ENCODE measurements around the gene HHIP. TPM values are rescaled to one million over a fixed set of nuclear protein-coding genes. Genes with fewer than 3 reads are reported as not detected.
"Not testable (repeated sequence)": the region's sequence is repeated elsewhere in the genome, so short reads cannot be mapped to it uniquely, and the experiment has no call there.

HHIP gene
- total and polyA plus RNA-seq, 9 of the 15 experiments (the other 6 are each of a cell fraction or from before 2014, with no cell fraction given), result 0.09 TPM; not detected in 8

DNA sequence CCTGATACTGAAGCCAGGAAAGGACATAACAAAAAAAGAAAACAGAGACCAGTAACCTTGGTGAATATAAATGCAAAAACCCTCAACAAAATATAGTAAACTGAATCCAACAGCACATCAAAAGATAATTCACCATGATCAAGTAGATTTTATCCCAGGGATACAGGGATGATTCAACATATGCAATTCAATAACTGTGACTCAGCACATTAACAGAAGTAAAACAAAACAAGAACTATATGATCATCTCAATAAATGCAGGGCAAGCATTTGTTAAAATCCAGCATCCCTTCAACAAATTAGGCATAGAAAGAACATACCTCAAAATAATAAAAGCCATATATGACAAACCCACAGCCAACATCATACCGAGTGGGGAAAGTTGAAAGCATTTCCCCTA lies 112.0 kb downstream of the HHIP start:
- no peak overlapping the region for H3K4me2 ChIP-seq (ENCODE audit: insufficient read depth, low read length)
- peak; percentile 89 for TF ChIP-seq ZNF316 (IDR thresholded peaks at IDR 0.05)
- TF ChIP-seq MAFG (tag; conservative IDR thresholded peaks at IDR 0.05), result peak; percentile 73
- TF ChIP-seq ILF3 (IDR thresholded peaks at IDR 0.05; ENCODE audit: borderline replicate concordance), result no peak
- TF ChIP-seq C11orf30 (IDR thresholded peaks at IDR 0.05; ENCODE audit: low read depth), result peak; percentile 66
- no peak for TF ChIP-seq EWSR1 (IDR thresholded peaks at IDR 0.05; ENCODE audit: borderline replicate concordance, low read depth, partially characterized antibody)
- TF ChIP-seq ZNF3 (CRISPR knock-in tag; IDR thresholded peaks at IDR 0.05), result no peak
- TF ChIP-seq NFE2L1 (tag; IDR thresholded peaks at IDR 0.05; ENCODE audit: borderline replicate concordance, low read depth), result 0 out of 2 replicates have a peak, but pooled peaks have one; percentile 2
- no TSS peak for BruUV-seq (replicated peaks)
- H3K9me1 ChIP-seq (ENCODE audit: control insufficient read depth, insufficient read depth, low read length), result no peaks in the 10 kb centered on the region
- DNase-seq (ENCODE audit: extremely low read depth in 1 of 4, low spot score in 3 of 4) (no peak), FAIRE-seq (no peak), ATAC-seq (no peak)
- H4K20me1 ChIP-seq (replicated peaks; ENCODE audit: control insufficient read depth, insufficient read depth, low read length), result no peaks in the 10 kb centered on the region
- no peak overlapping the region for H3K9ac ChIP-seq (ENCODE audit: insufficient read depth in 1 of 2, low read depth in 2 of 2, low read length in 2 of 2)
- 0% methylated on average over 1 of the region's 1 CpG for WGBS (ENCODE audit: insufficient coverage, low coverage, missing lambda C conversion rate)
- no peaks in the 10 kb centered on the region for H3K4me1 ChIP-seq (replicated peaks in 1 of 2; ENCODE audit: control insufficient read depth in 2 of 2, insufficient read depth in 2 of 2, low read length in 2 of 2)
- no peak overlapping the region for H3K4me3 ChIP-seq
- CTCF ChIA-PET (ENCODE audit: low intra/inter-chr PET ratio), result no interaction called here
- no peak overlapping the region for H2AFZ ChIP-seq (ENCODE audit: low read depth, low read length)
- no peaks in the 10 kb centered on the region for H3K27me3 ChIP-seq (ENCODE audit: control insufficient read depth in 2 of 2, insufficient read depth in 2 of 2, low read length in 2 of 2)
- no peak overlapping the region for H3K27ac ChIP-seq (ENCODE audit: extremely low read depth, low read depth, low read length)
- no peaks in the 10 kb centered on the region for H3K79me2 ChIP-seq (ENCODE audit: control insufficient read depth, insufficient read depth, low read length)
- no peaks in the 10 kb centered on the region for H3K36me3 ChIP-seq (ENCODE audit: control insufficient read depth, insufficient read depth, low read length)
- POLR2A ChIA-PET, result no interaction called here
- no peaks in the 10 kb centered on the region for H3K9me3 ChIP-seq (replicated peaks; ENCODE audit: control insufficient read depth, insufficient read depth, low read depth, low read length)
- intact Hi-C loops (cut with micrococcal nuclease), result no loop called here
- in situ Hi-C loops (cut with MboI), result no loop called here

DNA sequence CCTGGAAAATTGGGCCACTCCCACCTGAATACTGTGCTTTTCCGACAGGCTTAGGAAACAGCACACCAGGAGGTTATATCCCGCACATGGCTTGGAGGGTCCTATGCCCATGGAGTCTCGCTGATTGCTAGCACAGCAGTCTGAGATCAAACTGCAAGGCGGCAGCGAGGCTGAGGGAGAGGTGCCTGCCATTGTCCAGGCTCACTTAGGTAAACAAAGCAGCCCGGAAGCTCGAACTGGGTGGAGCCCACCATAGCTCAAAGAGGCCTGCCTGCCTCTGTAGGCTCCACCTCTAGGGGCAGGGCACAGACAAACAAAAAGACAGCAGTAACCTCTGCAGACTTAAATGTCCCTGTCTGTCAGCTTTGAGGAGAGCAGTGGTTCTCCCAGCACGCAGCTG lies 122.9 kb downstream of the HHIP start:
- BruUV-seq (replicated peaks); H3K9me1 ChIP-seq (ENCODE audit: control insufficient read depth, insufficient read depth, low read length); H3K27ac ChIP-seq (ENCODE audit: extremely low read depth, low read depth, low read length); CTCF ChIA-PET (ENCODE audit: low intra/inter-chr PET ratio); intact Hi-C loops (cut with micrococcal nuclease); H3K36me3 ChIP-seq (ENCODE audit: control insufficient read depth, insufficient read depth, low read length); H3K9ac ChIP-seq (ENCODE audit: insufficient read depth in 1 of 2, low read depth in 2 of 2, low read length in 2 of 2); H3K27me3 ChIP-seq (ENCODE audit: control insufficient read depth in 2 of 2, insufficient read depth in 2 of 2, low read length in 2 of 2); H3K4me3 ChIP-seq; POLR2A ChIA-PET; ATAC-seq; H2AFZ ChIP-seq (ENCODE audit: low read depth, low read length); H3K4me1 ChIP-seq (replicated peaks in 1 of 2; ENCODE audit: control insufficient read depth in 2 of 2, insufficient read depth in 2 of 2, low read length in 2 of 2); H3K9me3 ChIP-seq (replicated peaks; ENCODE audit: control insufficient read depth, insufficient read depth, low read depth, low read length); DNase-seq (ENCODE audit: extremely low read depth in 1 of 4, low spot score in 3 of 4); in situ Hi-C loops (cut with MboI); FAIRE-seq; H4K20me1 ChIP-seq (replicated peaks; ENCODE audit: control insufficient read depth, insufficient read depth, low read length); H3K79me2 ChIP-seq (ENCODE audit: control insufficient read depth, insufficient read depth, low read length); H3K4me2 ChIP-seq (ENCODE audit: insufficient read depth, low read length): not testable (repeated sequence)
- 0% methylated on average over 6 of the region's 8 CpGs for WGBS (ENCODE audit: insufficient coverage, low coverage, missing lambda C conversion rate)
